Mucosa of gallbladder (tissue), 1 donor: ENCODE results near the gene TPM1. TPM values are rescaled to one million over a fixed set of nuclear protein-coding genes. Genes with fewer than 3 reads are reported as not detected.
"Not testable (repeated sequence)": the region's sequence is repeated elsewhere in the genome, so short reads cannot be mapped to it uniquely, and the experiment has no call there.

Experiments
- DNase-seq: peaks from one replicate; pipeline ENCODE4 v3.0.0-alpha.2; 2020; ENCODE audit warnings: low spot score
- total RNA-seq: library from RNA; stranded (reverse); gene quantifications from one replicate; pipeline ENCODE4 v1.2.1, GENCODE V29; 2021
- donor health status: DM: no; HTN: no; CAD: no.

TPM1 gene
- 1,361 TPM for total RNA-seq

DNA sequence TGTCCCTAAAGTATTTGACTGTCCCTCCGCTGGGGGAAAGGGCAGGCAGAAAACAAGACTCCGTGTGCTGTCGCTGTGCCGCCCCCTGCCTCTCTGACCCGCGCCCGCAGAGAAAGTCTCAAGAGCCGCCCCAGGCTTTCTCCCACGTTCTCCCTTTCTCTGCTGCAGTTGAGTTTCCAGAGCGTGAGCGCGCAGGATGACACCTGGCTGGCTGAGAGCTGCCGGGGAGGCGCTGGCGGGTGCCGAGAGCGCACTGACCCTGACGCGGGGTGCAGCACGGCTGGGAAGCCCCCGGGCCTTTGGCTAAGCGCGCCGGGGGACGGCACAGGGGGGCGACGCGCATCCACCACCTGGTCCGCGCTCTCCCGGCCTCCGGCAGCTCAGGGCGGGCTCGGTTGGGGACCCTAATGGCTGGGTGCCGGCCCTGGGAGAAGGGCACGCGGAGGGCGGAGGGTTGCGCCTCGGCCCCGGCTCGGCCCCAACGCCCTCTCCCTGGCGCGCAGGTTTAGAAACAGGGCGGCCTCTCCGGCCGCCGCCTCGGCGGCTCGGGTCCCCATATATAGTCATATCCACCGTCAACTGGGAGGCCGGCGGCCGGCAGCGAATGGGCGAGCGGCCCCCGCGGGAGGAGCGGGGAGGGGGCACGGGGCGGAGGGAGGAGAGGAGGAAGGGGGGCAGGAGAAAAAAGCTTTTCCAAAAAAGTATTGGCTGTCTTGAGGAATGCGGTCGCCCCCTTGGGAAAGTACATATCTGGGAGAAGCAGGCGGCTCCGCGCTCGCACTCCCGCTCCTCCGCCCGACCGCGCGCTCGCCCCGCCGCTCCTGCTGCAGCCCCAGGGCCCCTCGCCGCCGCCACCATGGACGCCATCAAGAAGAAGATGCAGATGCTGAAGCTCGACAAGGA lies at the start of gene TPM1:
TPM1 (plus strand) TSS at position 774 of the 903 bp plus-strand sequence; CDS start at position 857, 83 bp downstream.
- peak; percentile 86 for DNase-seq

DNA sequence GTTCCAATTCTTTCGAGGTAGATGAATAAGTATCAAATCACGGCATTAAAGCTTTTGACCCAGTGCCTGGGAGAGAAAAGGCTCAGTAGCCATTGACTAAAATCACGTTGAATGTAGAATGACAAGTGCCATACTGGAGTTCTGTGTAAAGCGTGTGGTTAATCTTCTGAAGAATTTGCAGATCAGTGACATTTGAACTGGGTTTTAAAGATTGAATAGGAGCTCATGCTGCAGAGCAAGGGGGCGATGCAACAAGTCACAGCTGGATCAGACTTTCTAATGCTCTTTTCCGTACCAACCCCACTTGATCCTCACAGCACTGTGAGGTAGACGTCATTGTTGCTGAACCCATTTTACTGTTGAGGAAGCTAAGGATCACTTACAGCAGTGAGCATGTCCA lies 49.5 kb upstream of the TPM1 start:
- no peak for DNase-seq

DNA sequence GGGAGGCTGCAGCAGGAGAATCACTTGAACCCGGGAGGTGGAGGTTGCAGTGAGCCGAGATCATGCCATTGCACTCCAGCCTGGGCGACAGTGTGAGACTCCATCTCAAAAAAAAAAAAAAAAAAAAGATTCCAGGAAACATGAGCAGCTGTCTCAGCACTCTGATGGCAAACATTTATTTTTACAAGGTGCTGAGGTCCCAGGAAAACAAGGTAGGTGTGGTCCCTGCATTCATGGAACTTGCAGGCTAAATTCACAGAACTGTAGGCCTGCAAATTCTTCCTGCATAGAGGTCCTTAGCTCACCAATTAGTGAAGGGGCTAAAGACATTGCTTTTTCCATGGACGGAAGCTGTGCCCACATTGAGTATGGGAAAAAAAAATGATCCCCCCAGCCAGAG lies 48.9 kb upstream of the TPM1 start:
- not testable (repeated sequence) for DNase-seq

DNA sequence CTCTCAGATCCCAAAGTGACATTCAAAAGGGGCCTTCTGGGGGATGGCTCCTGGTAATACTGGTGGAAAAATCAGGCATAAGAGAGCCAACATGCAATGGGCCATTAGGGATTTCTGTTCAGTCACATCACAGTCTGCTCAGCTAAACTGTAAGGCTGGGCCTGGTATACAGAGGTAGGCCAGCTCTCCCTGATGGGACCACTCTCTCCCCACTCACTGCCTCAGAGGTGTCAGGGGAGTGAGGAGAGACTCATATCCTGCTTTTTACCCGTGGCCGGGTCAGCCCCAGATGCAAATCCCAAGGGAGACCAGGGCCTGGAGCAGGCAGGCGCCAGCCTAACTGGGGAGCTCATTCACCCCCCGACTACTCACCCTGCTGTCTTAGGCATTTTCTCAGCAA lies 48.1 kb upstream of the TPM1 start:
- DNase-seq = no peak

DNA sequence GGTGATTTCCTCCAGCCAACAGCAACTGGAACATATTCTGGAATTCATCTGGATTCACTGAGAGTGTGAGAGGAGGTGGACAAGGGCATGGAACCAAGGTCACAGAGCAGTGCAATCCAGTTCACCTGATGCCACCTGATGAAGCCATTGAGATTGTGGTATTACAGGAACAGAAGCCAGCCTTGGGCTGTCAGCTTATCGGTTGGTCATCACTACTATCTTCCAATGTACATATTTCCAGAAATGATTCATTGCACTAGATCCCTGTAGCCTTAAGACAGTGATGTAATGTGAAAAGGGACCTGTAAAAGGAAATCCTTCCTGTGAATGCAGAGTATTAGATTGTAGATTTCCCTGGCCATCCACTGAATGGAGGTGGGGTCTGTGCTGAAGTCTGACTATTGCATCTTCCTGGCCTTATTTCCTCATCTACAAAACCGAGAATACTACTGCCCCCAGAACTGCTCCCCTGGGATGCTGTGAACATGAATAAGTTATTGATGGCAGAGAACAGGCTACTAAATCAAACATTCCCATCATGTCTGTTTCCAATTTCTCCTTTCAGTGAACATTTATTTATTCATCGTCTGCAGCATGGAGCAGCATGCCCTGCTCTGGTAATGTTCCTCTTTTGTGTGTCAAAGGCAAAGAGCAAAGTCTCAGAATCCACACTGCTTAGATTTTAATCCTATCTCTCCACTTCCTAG lies 47.4 kb upstream of the TPM1 start:
- no peak for DNase-seq

DNA sequence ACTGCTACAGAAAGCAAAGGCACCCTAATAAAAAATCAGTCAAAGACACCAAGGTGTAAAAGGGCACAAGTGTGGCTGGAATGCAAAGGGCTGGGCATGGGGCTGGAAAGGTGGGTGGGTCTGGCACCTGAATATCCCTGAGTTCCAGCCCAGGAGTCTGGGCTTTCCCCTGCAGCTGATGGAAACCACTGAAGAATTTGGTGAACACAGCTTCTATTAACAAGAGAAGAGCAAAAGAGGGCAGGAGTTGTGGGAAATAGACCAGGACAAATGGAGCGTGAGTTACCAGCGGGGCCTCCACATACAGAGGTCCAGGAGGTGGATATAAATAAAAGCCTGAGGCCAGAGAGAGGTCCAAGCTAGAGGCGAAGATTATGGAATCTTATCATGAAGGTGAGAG lies 45.1 kb upstream of the TPM1 start:
- no peak for DNase-seq

DNA sequence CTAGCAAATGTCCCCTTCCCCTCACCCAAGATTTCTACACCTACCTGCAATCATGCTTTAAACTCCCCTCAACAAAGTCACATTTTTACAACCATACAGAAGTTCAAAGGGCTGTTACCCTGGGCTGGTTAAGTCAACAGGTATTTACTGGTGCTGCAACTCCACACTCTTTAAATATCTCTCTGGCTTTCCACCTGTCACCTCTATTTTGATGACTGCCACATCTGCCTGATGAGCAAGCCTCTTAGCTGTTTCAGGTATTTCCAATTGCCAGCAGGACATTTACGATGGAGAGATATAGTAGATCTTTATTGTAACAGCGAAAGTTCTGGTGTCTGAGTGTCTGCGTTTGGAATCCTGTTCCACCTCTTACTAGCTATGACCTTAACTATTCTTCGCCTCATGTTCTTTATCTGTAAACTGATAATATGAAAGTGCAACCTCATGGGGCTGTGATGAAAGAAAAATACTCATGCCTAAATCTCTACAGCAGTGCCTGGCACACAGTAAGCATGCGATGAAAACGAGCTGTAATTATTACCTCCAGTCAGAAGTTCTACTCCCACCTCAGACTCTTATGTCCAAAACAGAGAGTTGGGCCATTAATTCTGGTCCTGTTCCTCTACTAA lies 44.2 kb upstream of the TPM1 start:
- no peak for DNase-seq

DNA sequence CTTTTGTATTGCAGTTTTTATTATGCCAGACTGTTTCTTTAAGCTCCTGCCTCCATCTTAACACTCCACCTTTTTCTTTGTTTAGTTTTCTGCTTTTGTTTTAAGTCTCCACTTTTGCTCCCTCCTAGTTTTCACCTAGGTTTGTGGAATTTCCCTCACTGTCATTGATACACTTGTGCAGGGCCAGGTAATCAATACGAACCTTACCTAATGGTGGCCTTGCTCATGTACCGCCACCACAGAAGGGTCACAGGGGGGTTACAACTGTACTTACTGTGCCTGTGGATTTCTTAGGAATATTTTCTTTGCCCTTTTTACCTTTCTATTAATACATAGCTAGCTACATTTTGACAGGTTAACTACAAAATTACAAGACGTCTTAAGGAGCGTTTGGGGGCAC lies 43.4 kb upstream of the TPM1 start:
- no peak for DNase-seq

DNA sequence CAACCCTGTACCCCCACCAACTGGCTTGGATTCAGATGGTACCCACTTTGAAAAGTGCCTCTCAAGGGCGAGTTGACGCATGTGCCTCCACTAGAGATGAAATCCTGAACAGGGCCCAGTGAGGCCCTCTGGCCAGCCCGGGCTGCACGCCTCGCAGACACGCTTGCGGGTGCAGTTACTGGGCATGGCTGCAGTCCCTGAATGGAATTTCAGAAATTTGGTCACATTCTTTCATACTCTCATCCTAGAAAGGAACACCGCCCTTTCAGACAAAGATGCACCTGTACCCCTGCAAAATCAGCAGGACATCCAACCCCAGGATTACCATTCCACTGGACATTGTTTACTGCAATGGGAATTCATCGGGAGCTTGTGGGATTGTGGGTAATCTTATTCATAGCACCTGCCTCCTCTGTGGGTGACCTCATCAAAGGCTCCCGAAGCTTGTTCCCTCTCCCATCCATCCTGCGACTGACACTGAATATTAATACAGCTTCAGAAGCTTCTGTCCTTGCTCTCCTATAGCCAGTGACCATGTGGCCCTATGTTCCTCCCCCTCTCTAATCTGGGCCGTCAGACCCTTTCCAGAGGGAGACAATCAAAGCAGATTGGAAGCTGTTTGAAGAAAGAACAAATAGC lies 42.5 kb upstream of the TPM1 start:
- no peak for DNase-seq

DNA sequence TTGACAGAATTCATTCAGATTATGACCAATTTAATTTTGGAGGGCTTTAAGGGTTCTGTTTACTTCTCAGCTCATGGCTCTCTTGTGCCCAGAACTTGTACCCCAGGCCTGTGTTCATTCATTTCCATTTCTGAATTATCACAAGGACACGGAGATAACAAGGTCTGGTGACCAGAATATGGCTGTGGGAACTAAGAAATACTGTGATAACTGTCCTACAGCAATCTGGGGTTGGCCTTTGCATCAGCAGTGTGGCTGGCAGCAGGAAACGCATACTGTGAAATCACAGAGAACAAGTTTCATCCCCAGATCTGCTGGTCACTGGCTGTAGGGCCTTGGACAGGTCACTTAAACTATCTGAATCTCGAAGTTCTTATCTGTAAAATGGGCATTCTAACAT lies 41.8 kb upstream of the TPM1 start:
- DNase-seq = no peak

DNA sequence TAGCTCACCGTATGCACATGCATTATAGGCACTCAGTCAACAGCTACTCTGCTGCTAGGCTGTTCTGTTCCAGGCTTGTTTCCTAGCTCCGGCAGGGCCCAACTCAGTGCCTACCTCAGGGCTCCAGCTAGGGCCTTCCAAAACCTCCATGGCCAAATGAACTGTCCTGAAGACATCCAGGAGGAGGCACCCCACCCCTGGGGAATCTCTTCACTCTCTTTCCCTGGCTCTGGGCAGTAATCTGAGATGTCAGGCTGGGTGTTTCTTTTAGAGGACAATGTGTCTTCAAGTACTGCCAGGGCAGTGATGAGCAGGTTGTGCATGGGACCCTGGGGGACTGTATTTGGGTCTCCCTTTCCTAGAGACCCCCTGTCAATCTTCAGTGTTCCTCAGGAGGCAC lies 38.3 kb upstream of the TPM1 start:
- DNase-seq = no peak

DNA sequence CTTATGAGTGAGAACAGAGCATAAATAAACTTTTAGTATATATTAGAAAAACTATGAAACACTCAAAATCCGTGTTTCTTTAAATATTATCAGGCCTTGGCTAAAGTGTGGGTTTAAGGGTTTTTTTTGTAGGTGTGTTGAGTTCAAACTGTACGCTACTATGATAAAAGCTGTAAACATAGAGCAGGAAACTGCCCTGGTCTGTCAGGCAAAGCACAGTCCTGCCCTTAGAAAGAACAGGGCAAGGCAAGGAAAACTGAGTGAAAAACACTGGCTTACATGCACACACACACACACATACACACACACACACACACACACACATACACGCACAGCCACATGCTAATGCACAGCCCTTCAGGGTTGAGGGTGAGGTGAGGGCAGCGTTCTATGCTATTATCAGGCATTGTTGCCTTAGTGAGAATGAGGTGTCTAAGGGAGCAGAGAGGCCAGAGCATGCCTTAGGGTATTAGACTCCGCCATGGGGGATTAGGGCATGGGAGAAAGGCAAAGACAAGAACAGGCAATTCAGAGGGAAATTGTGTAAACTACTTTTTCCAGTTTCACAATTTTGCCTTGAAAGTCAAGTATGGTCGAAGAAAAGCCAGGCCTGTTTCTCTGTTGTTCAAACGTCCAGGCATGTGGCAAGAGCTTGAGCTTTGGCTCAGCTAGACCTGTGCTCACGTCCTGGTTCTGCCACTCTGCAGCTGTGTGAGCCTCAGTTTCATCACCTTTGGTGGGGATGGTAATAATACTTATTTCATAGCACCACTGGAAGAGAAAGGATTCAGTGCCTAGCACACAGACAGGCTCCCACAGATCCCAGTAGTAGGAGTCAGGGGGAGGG lies 36.3 kb upstream of the TPM1 start:
- peak; percentile 36 for DNase-seq

DNA sequence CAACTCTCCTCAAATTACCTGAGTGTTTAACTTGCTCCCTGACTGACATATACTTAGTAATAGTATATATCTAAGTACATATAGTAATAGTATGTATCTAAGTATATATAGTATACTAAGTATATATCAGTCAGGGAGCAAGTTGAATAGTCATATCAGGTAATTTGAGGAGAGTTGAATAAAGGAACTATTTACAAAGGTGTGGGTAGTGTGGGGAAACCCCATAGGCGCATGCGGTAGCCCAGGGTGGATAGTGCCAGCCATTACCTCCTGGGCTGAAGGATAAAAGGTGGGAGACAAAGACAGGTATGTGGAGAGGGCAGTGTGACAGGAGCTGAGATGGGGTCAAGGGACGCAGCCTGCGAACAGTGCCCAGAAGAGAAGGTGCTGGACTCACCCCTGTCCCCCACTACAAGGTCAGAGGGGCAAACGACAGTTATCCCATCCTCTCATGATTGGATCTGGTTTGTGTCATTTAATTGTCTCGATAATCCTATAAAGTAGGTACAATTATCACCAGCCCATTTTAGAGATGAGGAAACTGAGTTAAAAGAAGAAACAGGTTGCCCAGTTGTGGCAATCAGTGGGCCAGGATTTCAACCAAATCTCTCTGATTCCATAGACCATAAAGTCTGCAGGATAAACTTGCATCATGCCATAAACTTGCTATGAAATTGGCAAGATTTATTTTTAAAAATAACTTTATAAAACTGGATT lies 34.1 kb upstream of the TPM1 start:
- no peak for DNase-seq

DNA sequence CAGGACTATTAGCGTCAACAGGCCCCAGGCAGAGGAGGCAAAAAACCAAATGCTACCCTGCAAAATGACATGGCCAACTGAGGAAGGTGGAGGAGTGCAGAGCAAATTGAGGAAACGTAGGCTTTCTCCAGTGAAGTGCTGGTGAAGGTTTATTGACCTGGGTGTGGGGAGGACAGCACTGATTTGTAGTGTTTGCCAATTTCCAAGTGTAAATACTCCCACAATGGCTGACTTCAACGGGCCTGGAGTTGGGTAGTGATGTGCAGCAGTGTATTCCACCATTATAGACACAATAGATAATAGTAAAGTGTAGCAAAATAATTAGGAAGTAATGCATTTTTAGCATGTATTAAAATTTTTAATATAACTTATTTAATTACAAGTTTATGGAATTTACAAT lies 32.2 kb upstream of the TPM1 start:
- no peak for DNase-seq

DNA sequence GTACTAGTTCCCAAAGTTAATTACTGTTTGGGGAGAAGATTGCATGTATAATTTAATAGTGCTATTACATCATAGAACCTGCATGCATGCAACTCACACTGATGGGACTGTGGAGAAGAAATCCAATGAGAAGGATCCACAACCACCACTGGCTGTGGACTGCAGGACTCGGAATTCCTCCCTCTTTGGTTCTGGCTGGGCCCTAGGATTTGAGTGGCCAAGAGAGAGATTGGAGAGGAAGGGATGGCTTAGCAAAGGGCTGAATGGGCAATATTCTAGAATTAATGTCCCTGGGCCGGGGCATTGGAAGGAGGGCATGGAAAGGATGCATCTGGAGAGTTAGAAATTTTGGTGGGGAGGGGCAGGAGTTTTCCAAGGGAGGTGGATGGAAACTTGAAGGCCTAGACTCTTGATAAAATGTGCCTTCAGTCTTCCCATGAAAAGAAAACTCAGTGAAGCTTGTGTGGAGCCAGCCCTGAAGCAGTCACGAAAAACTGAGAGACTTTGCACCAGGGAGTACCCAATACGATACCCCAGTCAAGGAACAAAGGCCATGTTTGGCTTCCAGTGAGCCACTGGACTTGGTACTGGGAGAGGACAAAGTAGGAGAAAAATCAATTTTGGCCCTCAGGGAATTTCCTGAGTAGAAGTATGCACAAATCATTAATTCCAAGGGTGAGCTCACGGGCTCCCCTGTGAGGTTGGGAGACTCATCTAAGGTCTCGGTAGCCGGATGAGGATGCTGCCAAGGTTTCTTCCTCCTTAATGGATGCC lies 31.4 kb upstream of the TPM1 start:
- peak; percentile 80 for DNase-seq

DNA sequence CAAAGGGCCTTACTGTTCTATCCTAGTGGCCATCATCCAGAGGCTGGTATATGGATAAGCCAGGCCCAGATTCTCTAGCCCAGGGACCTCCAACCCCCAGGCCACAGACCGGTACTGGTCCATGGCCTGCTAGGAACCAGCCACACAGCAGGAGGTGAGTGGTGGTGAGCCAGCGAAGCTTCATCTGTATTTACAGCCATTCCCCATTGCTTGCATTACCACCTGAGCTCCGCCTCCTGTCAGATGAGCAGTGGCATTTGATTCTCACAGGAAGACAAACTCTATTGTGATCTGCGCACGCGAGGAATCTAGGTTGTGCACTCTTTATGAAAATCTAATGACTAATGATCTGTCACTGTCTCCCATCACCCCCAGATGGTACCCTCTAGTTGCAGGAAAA lies 30.1 kb upstream of the TPM1 start:
- no peak for DNase-seq

DNA sequence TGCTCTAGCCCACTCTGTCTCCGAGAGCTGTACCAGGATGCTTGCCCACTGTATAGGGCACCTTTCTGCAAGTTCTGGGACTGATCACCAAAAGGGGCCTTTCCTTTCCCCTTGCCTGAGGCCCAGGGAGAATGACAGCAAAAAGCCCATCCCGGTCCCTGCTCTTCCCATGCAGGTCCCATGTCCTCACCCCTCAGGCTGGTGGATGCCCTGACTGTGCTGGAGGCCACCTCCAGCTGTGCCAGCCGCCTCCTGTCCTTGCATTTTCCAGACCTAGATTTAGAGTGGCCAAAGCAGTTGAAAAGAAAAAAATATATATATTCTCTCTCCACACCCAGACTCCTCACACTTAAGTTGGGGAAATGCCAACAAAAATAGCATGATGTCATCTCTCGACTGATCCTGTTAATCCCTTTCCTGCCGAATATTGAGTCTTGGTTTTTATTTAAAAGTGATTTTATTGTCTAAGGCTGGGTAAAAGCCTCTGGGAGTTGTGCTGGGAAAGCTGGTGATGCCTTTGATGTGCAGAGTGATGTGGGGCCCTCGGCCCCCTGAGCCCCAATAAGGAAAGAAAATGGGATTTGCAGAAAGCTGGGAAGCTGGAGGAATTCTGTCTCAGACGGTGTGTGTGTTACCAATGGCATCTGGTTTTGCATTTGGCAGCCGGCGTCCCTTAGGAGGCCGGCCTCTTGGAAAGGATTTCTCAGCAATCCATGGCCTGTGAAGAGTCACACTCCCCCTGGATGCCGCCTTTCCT lies 29.3 kb upstream of the TPM1 start:
- no peak for DNase-seq

DNA sequence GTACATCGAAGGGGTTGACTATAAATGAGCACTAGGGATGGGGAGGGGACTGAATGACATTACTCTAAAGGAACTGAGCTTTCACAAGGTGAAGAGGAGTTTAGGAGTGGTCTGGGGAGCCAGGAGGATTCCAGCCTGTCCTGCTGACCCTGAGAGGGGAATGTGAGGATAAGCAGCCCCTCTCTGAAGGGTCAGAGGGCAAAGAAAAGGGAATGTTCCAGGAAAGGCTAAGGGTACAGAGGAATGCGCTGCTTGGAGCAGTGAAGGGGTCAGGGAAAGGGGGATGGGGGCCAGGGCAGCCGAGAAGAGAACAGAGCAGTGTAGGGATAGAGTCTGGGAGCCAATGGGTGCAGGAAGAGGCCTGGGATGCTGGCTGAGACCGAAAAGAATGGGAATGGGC lies 28.0 kb upstream of the TPM1 start:
- DNase-seq = no peak

DNA sequence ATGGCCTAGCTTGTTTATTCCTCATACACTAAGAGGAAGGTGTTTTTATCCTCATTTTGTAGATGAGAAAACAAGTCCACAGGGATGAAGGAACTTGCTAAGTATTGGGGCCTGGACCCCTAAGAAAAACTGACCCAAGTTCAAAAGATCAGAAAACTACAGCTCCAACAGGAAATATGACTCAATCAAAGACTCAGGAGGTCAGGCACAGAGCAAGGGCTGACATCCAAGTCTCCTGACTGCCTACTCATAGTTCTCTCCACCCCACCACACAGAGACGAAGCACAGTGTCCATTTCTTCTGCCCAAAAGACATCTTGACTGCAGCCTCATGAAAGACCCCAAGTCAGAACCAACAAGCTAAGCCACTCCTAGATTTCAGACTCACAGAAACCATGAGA lies 26.9 kb upstream of the TPM1 start:
- DNase-seq = peak; percentile 51
